ENCODE measurements around the gene ZDHHC22. TPM values are rescaled to one million over a fixed set of nuclear protein-coding genes. Genes with fewer than 3 reads are reported as not detected.

Gene ZDHHC22, protein sequence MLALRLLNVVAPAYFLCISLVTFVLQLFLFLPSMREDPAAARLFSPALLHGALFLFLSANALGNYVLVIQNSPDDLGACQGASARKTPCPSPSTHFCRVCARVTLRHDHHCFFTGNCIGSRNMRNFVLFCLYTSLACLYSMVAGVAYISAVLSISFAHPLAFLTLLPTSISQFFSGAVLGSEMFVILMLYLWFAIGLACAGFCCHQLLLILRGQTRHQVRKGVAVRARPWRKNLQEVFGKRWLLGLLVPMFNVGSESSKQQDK
- total RNA-seq = not detected in 2 replicates

DNA sequence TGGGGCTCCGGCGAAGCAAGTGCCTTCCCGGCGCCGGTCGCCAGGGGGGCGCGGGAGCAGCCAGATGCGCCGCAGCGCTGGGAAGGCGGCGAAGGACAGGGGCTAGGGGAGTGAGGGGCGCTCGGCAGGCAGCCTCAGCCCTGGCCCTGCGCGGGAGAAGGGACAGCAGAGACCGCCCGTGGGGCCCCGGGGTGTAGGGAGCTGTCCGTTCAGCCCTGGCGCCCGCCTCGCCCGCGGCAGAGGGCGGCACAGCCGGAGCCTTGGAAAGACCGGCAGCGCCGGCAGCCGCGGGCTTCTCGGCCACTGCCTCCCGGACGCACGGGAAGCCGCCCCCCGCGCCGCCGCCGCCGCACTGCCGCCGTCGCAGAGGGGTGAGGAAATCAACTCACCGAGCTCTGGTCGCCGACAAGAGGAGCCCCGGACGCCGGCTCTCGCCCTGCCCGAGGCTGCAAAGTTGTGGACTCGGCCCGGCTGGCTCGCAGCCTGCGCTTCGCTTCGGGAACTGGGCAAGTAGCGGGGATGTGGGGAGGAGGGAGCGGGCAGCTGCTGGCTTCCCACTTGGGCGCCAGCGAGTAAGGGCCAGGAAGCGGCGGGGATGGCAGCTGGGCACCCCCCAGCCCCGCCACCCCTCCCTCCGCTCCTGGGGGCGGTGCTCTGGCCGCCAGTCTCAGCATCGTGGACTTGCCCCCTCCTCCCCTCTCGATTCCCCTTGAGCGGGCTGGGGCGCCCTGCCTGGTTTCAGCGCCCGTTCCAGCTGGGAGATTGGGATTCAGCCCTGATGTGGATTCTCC, at the start of gene ZDHHC22:
TSS of gene ZDHHC22 (minus strand) at position 578 of the 791 bp plus-strand sequence. CDS start 2,053 bp downstream, outside the sequence.

DNA sequence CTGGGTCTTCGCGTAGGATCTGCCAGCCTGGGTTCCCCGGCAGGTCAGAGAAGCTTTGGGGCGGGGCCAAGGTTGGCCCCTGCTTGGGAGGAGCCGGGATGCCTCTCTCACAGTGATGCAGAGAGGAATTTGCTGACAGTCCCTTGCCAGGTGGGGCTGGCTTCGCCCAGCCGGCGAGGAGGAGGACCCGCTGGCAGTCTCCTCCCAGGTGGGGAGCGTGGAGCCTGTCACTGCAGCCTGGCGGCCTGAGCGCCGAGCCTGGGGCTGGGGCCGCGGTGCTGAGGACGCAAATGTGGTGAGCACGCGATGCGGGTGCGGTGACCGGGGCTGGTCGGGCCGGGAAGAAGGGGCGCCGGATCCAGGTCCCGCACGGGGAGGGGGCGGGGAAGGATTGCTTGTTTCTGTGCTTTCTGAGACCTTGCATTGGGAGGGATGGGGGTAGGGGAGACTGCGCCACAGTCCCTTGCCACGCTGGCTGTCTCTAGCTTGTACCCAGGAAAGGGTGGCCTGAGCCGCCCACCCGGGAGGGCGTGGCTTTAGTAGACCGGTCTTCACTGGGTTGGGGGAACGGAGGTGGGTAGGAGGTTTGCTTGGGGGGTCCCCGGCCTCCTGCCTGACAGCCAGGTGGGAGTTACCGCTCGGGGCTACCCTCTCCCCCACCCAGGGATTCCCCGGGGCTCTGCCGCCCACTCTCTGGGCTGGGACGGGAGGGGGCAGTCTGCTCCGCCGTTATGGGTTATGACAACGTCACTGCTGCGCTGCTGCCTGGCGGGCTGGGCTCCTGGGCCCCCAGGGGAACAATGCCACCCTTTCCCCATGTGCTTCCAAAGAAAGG, 40.2 kb upstream of the ZDHHC22 start, which contains the start of gene TMEM63C:
TSS of gene TMEM63C (plus strand) at position 196 of the 835 bp plus-strand sequence. CDS start 37,016 bp downstream, outside the sequence.

DNA sequence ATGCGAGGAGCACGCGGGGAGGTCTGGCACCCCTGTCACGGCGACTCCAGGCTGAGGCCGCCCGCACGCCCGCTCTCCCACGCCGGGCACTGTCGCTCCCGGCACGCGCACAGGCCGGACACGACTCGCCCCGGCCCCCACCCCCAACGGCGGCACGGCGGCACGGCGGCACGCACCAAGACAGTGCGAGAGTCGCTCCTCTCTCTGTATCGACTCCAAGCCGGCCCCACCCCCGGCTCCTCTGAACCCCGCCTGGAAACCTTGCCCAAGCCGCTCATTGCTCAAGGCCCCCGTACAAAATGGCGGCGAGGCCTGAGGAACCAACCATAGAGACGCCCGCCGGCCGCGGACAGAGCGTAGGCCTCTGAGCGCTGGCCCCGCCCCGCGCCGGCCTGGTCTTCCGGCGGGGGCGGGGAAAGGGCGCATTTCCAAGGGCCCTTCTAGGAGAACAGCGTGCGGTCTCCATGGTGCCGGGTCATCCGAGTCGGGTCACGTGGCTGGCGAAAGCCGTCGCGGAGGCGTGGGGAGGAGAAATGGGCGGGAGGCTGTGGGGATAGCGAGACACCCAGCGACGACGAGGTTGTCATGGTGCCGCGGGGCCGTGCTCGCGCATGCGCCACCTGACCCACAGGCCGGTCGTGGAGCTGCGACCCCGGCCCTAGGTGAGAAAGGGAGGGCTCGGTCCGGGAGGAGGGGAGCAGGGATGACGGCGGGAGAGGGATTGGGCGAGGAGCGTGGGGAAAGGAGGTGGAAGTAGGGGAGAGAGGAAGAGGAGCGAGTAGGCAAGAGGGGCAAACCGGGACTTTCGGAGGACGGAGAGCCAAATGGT, 43.7 kb downstream of the ZDHHC22 start, which contains the start of gene CIPC:
TSS of gene CIPC (plus strand) at position 559 of the 829 bp plus-strand sequence. CDS start 7,451 bp downstream, outside the sequence.

Other genes with a start within 250 kb of the ZDHHC22 start
- 58.2 and 61.3 TPM in 2 replicates for gene IRF2BPL, start 113.1 kb downstream of the ZDHHC22 start, total RNA-seq
- gene CIPC, start 43.5 kb downstream of the ZDHHC22 start, total RNA-seq = 5.6 and 6.5 TPM in 2 replicates
- gene TMEM63C, start 40.0 kb upstream of the ZDHHC22 start, total RNA-seq = 3.4 TPM in 1 of 2 replicates, not detected in the other
- not detected in 2 replicates for gene NGB, start 129.4 kb upstream of the ZDHHC22 start, total RNA-seq
- gene POMT2, start 179.1 kb upstream of the ZDHHC22 start, total RNA-seq = 14.7 and 15.5 TPM in 2 replicates
- 31.2 and 39.1 TPM in 2 replicates for gene GSTZ1, start 179.2 kb upstream of the ZDHHC22 start, total RNA-seq
- gene TMED8, start 235.3 kb upstream of the ZDHHC22 start, total RNA-seq = 5.3 and 6.3 TPM in 2 replicates
- 0.34 and 1.3 TPM in 2 replicates for gene SAMD15, start 235.6 kb upstream of the ZDHHC22 start, total RNA-seq

Data from pericardium fibroblast (primary cell).